ENCODE measurements around the gene GP1BA. TPM values are rescaled to one million over a fixed set of nuclear protein-coding genes. Genes with fewer than 3 reads are reported as not detected.

Gene GP1BA
- total and polyA plus RNA-seq, 3 experiments from 2014 or later, result not detected

GRCh38 chr17:4893721-4894560, 38.1 kb upstream of the GP1BA start:
- no peak overlapping the region for H3K27ac Mint-ChIP-seq
- ChIA-PET CTCF (interaction anchor here (0.6 to 1.4 kb wide), 2 partner anchors 9 kb away, joined by 3 to 6 read pairs; partner anchors contain the start of gene CHRNE), POLR2A (interaction anchor here (0.6 kb wide), 1 partner anchor 178 kb away, joined by 3 read pairs; no protein-coding TSS in a partner anchor)
- H3K9me3 Mint-ChIP-seq, result no peaks in the 10 kb centered on the region
- Histone ChIP-seq H3K27me3 (ENCODE audit: insufficient read depth, low read length, poor library complexity, severe bottlenecking) (no peaks in the 10 kb centered on the region), H3K27ac (ENCODE audit: low read depth, low read length) (no peak overlapping the region), H3K4me1 (ENCODE audit: insufficient read depth, low read length) (peaks cover 5% of the 10 kb centered on the region), H3K4me3 (ENCODE audit: low read length) (no peak overlapping the region), H3K9me3 (ENCODE audit: low read length) (no peaks in the 10 kb centered on the region), H3K36me3 (ENCODE audit: insufficient read depth, low read length) (peaks cover 51% of the 10 kb centered on the region)
- peak in 1 of 5 donors; percentile 46 for DNase-seq
- H3K36me3 Mint-ChIP-seq, result peaks cover 4 to 73% (median 6%) of the 10 kb centered on the region in 3 donors
- peaks cover 5 to 12% (median 12%) of the 10 kb centered on the region in 3 donors for H3K4me1 Mint-ChIP-seq
- H3K4me3 Mint-ChIP-seq, result no peak overlapping the region
- H3K27me3 Mint-ChIP-seq, result peaks cover 0 to 2% of the 10 kb centered on the region in 2 donors

- Histone ChIP-seq H3K27me3 (ENCODE audit: insufficient read depth, low read length, poor library complexity, severe bottlenecking) (no peaks in the 10 kb centered on the region), H3K4me3 (ENCODE audit: low read length) (no peak overlapping the region), H3K27ac (ENCODE audit: low read depth, low read length) (no peak overlapping the region), H3K4me1 (ENCODE audit: insufficient read depth, low read length) (peaks cover 11% of the 10 kb centered on the region), H3K9me3 (ENCODE audit: low read length) (no peaks in the 10 kb centered on the region), H3K36me3 (ENCODE audit: insufficient read depth, low read length) (peaks cover 49% of the 10 kb centered on the region)
- H3K4me3 Mint-ChIP-seq, result no peak overlapping the region
- peaks cover 8 to 18% (median 13%) of the 10 kb centered on the region in 3 donors for H3K4me1 Mint-ChIP-seq
- no peaks in the 10 kb centered on the region for H3K9me3 Mint-ChIP-seq
- POLR2A ChIA-PET, result no interaction called here
- peaks cover 0 to 74% (median 4%) of the 10 kb centered on the region in 3 donors for H3K36me3 Mint-ChIP-seq
- CTCF ChIA-PET, result no interaction called here
- peak overlapping the region in 4 of 8 donors; percentile 17 to 71 (median 36) for H3K27ac Mint-ChIP-seq
- H3K27me3 Mint-ChIP-seq, result peaks cover 0 to 2% of the 10 kb centered on the region in 2 donors
- DNase-seq, result peak in 1 of 5 donors; percentile 48
Measured at GRCh38 chr17:4895121-4895520, 37.0 kb upstream of the GP1BA start.

- ChIA-PET CTCF (no interaction called here), POLR2A (no interaction called here)
- H3K4me3 Mint-ChIP-seq, result peak overlapping the region in 2 of 7 donors; percentile 30 to 32
- Histone ChIP-seq H3K4me1 (ENCODE audit: insufficient read depth, low read length) (peaks cover 18% of the 10 kb centered on the region), H3K4me3 (ENCODE audit: low read length) (no peak overlapping the region), H3K36me3 (ENCODE audit: insufficient read depth, low read length) (peaks cover 43% of the 10 kb centered on the region), H3K27me3 (ENCODE audit: insufficient read depth, low read length, poor library complexity, severe bottlenecking) (no peaks in the 10 kb centered on the region), H3K27ac (ENCODE audit: low read depth, low read length) (no peak overlapping the region), H3K9me3 (ENCODE audit: low read length) (no peaks in the 10 kb centered on the region)
- H3K27ac Mint-ChIP-seq, result peak overlapping the region in 4 of 8 donors; percentile 29 to 71 (median 66)
- H3K9me3 Mint-ChIP-seq, result no peaks in the 10 kb centered on the region
- peaks cover 11 to 25% (median 15%) of the 10 kb centered on the region in 3 donors for H3K4me1 Mint-ChIP-seq
- DNase-seq, result peak in 1 of 5 donors; percentile 52
- peaks cover 0 to 4% of the 10 kb centered on the region in 2 donors for H3K27me3 Mint-ChIP-seq
- H3K36me3 Mint-ChIP-seq, result peaks cover 0 to 67% (median 1%) of the 10 kb centered on the region in 3 donors
Measured at GRCh38 chr17:4895657-4896331, 36.3 kb upstream of the GP1BA start.

GRCh38 chr17:4896332-4897197, 35.5 kb upstream of the GP1BA start:
- Mint-ChIP-seq H3K27ac (peak overlapping the region in 2 of 8 donors; percentile 61 to 70), H3K27me3 (peaks cover 0 to 9% of the 10 kb centered on the region in 2 donors), H3K36me3 (peaks cover 0 to 59% (median 1%) of the 10 kb centered on the region in 3 donors), H3K9me3 (no peaks in the 10 kb centered on the region), H3K4me3 (peak overlapping the region in 1 of 7 donors; percentile 63), H3K4me1 (peaks cover 12 to 33% (median 20%) of the 10 kb centered on the region in 3 donors)
- ChIA-PET POLR2A (interaction anchor here (0.6 kb wide), 1 partner anchor 22 kb away, joined by 3 read pairs; no protein-coding TSS in a partner anchor), CTCF (no interaction called here)
- Histone ChIP-seq H3K36me3 (ENCODE audit: insufficient read depth, low read length) (peaks cover 35% of the 10 kb centered on the region), H3K4me1 (ENCODE audit: insufficient read depth, low read length) (peaks cover 25% of the 10 kb centered on the region), H3K27ac (ENCODE audit: low read depth, low read length) (no peak overlapping the region), H3K4me3 (ENCODE audit: low read length) (no peak overlapping the region), H3K9me3 (ENCODE audit: low read length) (no peaks in the 10 kb centered on the region), H3K27me3 (ENCODE audit: insufficient read depth, low read length, poor library complexity, severe bottlenecking) (no peaks in the 10 kb centered on the region)
- DNase-seq, result peak in 1 of 5 donors; percentile 47

- no peaks in the 10 kb centered on the region for H3K9me3 ChIP-seq (ENCODE audit: low read length)
- ChIA-PET POLR2A (interaction anchor here (0.6 kb wide), 1 partner anchor 22 kb away, joined by 3 read pairs; no protein-coding TSS in a partner anchor), CTCF (no interaction called here)
Measured at GRCh38 chr17:4897198-4897687, 34.8 kb upstream of the GP1BA start.

GRCh38 chr17:4897785-4898184, 34.3 kb upstream of the GP1BA start:
- CTCF ChIA-PET, result interaction anchor here (2.1 to 2.6 kb wide), 2 partner anchors 8 to 188 kb away, joined by 9 to 14 read pairs; partner anchors contain the start of gene ARRB2
- H3K36me3 Mint-ChIP-seq, result peaks cover 0 to 48% (median 0%) of the 10 kb centered on the region in 3 donors
- H3K4me1 Mint-ChIP-seq, result peaks cover 19 to 43% (median 27%) of the 10 kb centered on the region in 3 donors
- POLR2A ChIA-PET, result no interaction called here
- H3K27ac Mint-ChIP-seq, result peak overlapping the region in 2 of 8 donors; percentile 76 to 93
- no peaks in the 10 kb centered on the region for H3K9me3 ChIP-seq (ENCODE audit: low read length)
- peak overlapping the region in 1 of 7 donors; percentile 66 for H3K4me3 Mint-ChIP-seq
- H3K4me1 ChIP-seq (ENCODE audit: insufficient read depth, low read length), result peaks cover 33% of the 10 kb centered on the region
- peaks cover 0 to 7% of the 10 kb centered on the region in 2 donors for H3K27me3 Mint-ChIP-seq
- no peaks in the 10 kb centered on the region for H3K9me3 Mint-ChIP-seq
- no peak overlapping the region for H3K4me3 ChIP-seq (ENCODE audit: low read length)
- H3K27me3 ChIP-seq (ENCODE audit: insufficient read depth, low read length, poor library complexity, severe bottlenecking), result no peaks in the 10 kb centered on the region
- DNase-seq, result no peak
- H3K27ac ChIP-seq (ENCODE audit: low read depth, low read length), result no peak overlapping the region
- peaks cover 31% of the 10 kb centered on the region for H3K36me3 ChIP-seq (ENCODE audit: insufficient read depth, low read length)

More at GRCh38 chr17:4897198-4897687, 34.8 kb upstream of the GP1BA start:
- H3K4me3 Mint-ChIP-seq, result no peak overlapping the region
- H3K4me1 ChIP-seq (ENCODE audit: insufficient read depth, low read length), result peaks cover 28% of the 10 kb centered on the region
- peaks cover 31% of the 10 kb centered on the region for H3K36me3 ChIP-seq (ENCODE audit: insufficient read depth, low read length)
- H3K4me3 ChIP-seq (ENCODE audit: low read length), result no peak overlapping the region
- H3K9me3 Mint-ChIP-seq, result no peaks in the 10 kb centered on the region
- peaks cover 0 to 9% of the 10 kb centered on the region in 2 donors for H3K27me3 Mint-ChIP-seq
- no peak overlapping the region for H3K27ac ChIP-seq (ENCODE audit: low read depth, low read length)
- no peaks in the 10 kb centered on the region for H3K27me3 ChIP-seq (ENCODE audit: insufficient read depth, low read length, poor library complexity, severe bottlenecking)
- H3K27ac Mint-ChIP-seq, result peak overlapping the region in 1 of 8 donors; percentile 95
- peaks cover 0 to 54% (median 1%) of the 10 kb centered on the region in 3 donors for H3K36me3 Mint-ChIP-seq
- peaks cover 13 to 38% (median 22%) of the 10 kb centered on the region in 3 donors for H3K4me1 Mint-ChIP-seq
- DNase-seq, result peak in 1 of 5 donors; percentile 44

- CTCF ChIA-PET, result interaction anchor here (1.1 to 2.6 kb wide), 6 partner anchors 8 to 189 kb away, joined by 3 to 15 read pairs (median 6); partner anchors contain the start of gene ARRB2
- peaks cover 26% of the 10 kb centered on the region for H3K36me3 ChIP-seq (ENCODE audit: insufficient read depth, low read length)
- no peak overlapping the region for H3K27ac ChIP-seq (ENCODE audit: low read depth, low read length)
- peaks cover 24 to 49% (median 33%) of the 10 kb centered on the region in 3 donors for H3K4me1 Mint-ChIP-seq
- no peaks in the 10 kb centered on the region for H3K27me3 ChIP-seq (ENCODE audit: insufficient read depth, low read length, poor library complexity, severe bottlenecking)
- no peak overlapping the region for H3K4me3 ChIP-seq (ENCODE audit: low read length)
- peaks cover 0 to 7% of the 10 kb centered on the region in 2 donors for H3K27me3 Mint-ChIP-seq
- H3K4me1 ChIP-seq (ENCODE audit: insufficient read depth, low read length), result peaks cover 39% of the 10 kb centered on the region
- H3K27ac Mint-ChIP-seq, result peak overlapping the region; percentile 36 to 93 (median 84)
- H3K9me3 ChIP-seq (ENCODE audit: low read length), result no peaks in the 10 kb centered on the region
- H3K4me3 Mint-ChIP-seq, result peak overlapping the region; percentile 66 to 85 (median 74)
- POLR2A ChIA-PET, result interaction anchor here (2.7 kb wide), 1 partner anchor 69 kb away, joined by 19 read pairs; the partner anchor contains the start of gene SPAG7
- H3K9me3 Mint-ChIP-seq, result no peaks in the 10 kb centered on the region
- no peak for DNase-seq
- H3K36me3 Mint-ChIP-seq, result peaks cover 0 to 43% (median 0%) of the 10 kb centered on the region in 3 donors
Measured at GRCh38 chr17:4898351-4898750, 33.7 kb upstream of the GP1BA start.

All from CD8-positive, alpha-beta memory T cell (primary cell).